HepG2 (cell line): ENCODE results near the gene ADAMTS16. TPM values are rescaled to one million over a fixed set of nuclear protein-coding genes. Genes with fewer than 3 reads are reported as not detected.

Experiments used
- ATAC-seq: fragments of 200-7000 bp; cut with Tn5 transposase; 3 replicates; pipeline ENCODE4 v1.9.1; 2020; ENCODE audit warnings: mild to moderate bottlenecking, moderate library complexity
- BruUV-seq: library from RNA; stranded (reverse); fragments of 400-500 nt; replicated peaks from 2 replicates; lab custom pipeline; 2021; lab: Mats Ljungman, UMichigan
- CTCF ChIA-PET: fragments of 300-600 bp; formaldehyde crosslinking; extraction: SDS; loops from one replicate; lab custom pipeline; 2021; ENCODE audit warnings: low total read pairs, inconsistent platforms, low intra/inter-chr PET ratio; lab: Yijun Ruan, JAX
- POLR2A ChIA-PET: fragments of 350-600 bp; sonication (Branson Sonifier 250); formaldehyde crosslinking; loops from one replicate; lab custom pipeline; 2020; ENCODE audit warnings: antibody characterized with exemption, inconsistent platforms; lab: Yijun Ruan, JAX
- DNase-seq: peaks from one replicate; pipeline ENCODE4 v3.0.0-alpha.2; 2015; ENCODE audit warnings: low spot score
- FAIRE-seq: peaks from 3 replicates; lab custom pipeline; 2011; peaks lifted over from hg19 to GRCh38; lab: Jason Lieb, UNC
- H2AFZ ChIP-seq: one replicate; pipeline ENCODE4 v1.6.1; 2011; ENCODE audit warnings: low read length, inconsistent platforms
- H3K27ac ChIP-seq: fragments of 300-600 bp; 3 replicates; pipeline ENCODE4 v1.8.0; 2011; ENCODE audit warnings: mixed run types, mild to moderate bottlenecking, mixed read lengths, low read length, inconsistent platforms; ENCODE audit not compliant: insufficient read depth; ENCODE audit errors: extremely low read length
- H3K27me3 ChIP-seq, 2 experiments: fragments of 200-600 bp in 1 of 2; 2 replicates in 1 of 2; 3 replicates in 1 of 2; pipeline versions ENCODE4 v1.6.0 to v1.8.0; 2011; ENCODE audit warnings: low read length in 2 of 2, mild to moderate bottlenecking in 2 of 2, moderate library complexity in 2 of 2, inconsistent platforms in 1 of 2; ENCODE audit not compliant: insufficient read depth in 2 of 2, control insufficient read depth in 1 of 2
- H3K36me3 ChIP-seq, 2 experiments: fragments of 200-600 bp in 1 of 2; replicated peaks in 1 of 2; 2 replicates in 1 of 2; 3 replicates in 1 of 2; pipeline versions ENCODE4 v1.5.1 to v1.8.0; 2011; ENCODE audit warnings: low read length in 2 of 2, inconsistent platforms in 1 of 2; ENCODE audit not compliant: insufficient read depth in 2 of 2, control insufficient read depth in 1 of 2
- H3K4me1 ChIP-seq: 2 replicates; pipeline ENCODE4 v1.5.1; 2012; ENCODE audit warnings: low read length, inconsistent platforms; ENCODE audit not compliant: insufficient read depth
- H3K4me2 ChIP-seq: 2 replicates; pipeline ENCODE4 v1.6.0; 2011; ENCODE audit warnings: low read depth, low read length, inconsistent platforms
- H3K4me3 ChIP-seq, 3 experiments: fragments of 200-600 bp in 1 of 3; sonication (generic), shearing (Covaris generic) in 1 of 3; replicated peaks in 1 of 3; 2 replicates each; pipeline ENCODE4 v1.5.1; 2011 to 2016; ENCODE audit warnings: low read length in 3 of 3, inconsistent platforms in 2 of 3, low read depth in 2 of 3, mild to moderate bottlenecking in 2 of 3, control low read depth in 1 of 3, mixed read lengths in 1 of 3; ENCODE audit not compliant: insufficient read depth in 1 of 3
- H3K79me2 ChIP-seq: one replicate; pipeline ENCODE4 v1.6.1; 2011; ENCODE audit warnings: low read length, inconsistent platforms; ENCODE audit not compliant: insufficient read depth
- H3K9ac ChIP-seq: 2 replicates; pipeline ENCODE4 v1.6.0; 2011; ENCODE audit warnings: mild to moderate bottlenecking, low read depth, low read length, inconsistent platforms; ENCODE audit not compliant: insufficient read depth
- H3K9me3 ChIP-seq: 2 replicates; pipeline ENCODE4 v1.5.1; 2012; ENCODE audit warnings: mild to moderate bottlenecking, low read length
- H4K20me1 ChIP-seq: 2 replicates; pipeline ENCODE4 v1.6.0; 2011; ENCODE audit warnings: inconsistent platforms, mild to moderate bottlenecking, low read length, moderate library complexity; ENCODE audit not compliant: insufficient read depth
- BRD4 ChIP-seq: sonication (generic); formaldehyde crosslinking; IDR thresholded peaks from 2 replicates; pipeline ENCODE4 v1.4.0; 2020; ENCODE audit warnings: missing genetic modification reagents
- DMAP1 ChIP-seq: IDR thresholded peaks from 2 replicates; pipeline ENCODE4 v1.6.1; 2016
- POLR2G ChIP-seq: fragments of 200-400 bp; formaldehyde crosslinking; IDR thresholded peaks from 2 replicates; pipeline ENCODE4 v1.6.1; 2018; ENCODE audit warnings: mild to moderate bottlenecking, low read depth, low read length, moderate library complexity
- SNAPC2 ChIP-seq: sonication (generic); formaldehyde crosslinking; IDR thresholded peaks from 2 replicates; pipeline ENCODE4 v1.8.1; 2022; ENCODE audit warnings: mild to moderate bottlenecking, missing genetic modification reagents
- SP5 ChIP-seq: IDR thresholded peaks from 2 replicates; pipeline ENCODE4 v1.6.1; 2016; ENCODE audit warnings: low read depth, borderline replicate concordance
- SRSF9 ChIP-seq: fragments of 200-400 bp; formaldehyde crosslinking; IDR thresholded peaks from 2 replicates; pipeline ENCODE4 v1.6.1; 2018; ENCODE audit warnings: borderline replicate concordance, mild to moderate bottlenecking, low read depth, low read length; ENCODE audit not compliant: insufficient read depth, poor library complexity, severe bottlenecking
- TBX2 ChIP-seq: sonication (generic); formaldehyde crosslinking; IDR thresholded peaks from 2 replicates; pipeline ENCODE4 v1.5.0; 2020; ENCODE audit warnings: missing genetic modification reagents, mild to moderate bottlenecking, borderline replicate concordance
- TOPORS ChIP-seq: sonication (generic); formaldehyde crosslinking; IDR thresholded peaks from 2 replicates; pipeline ENCODE4 v1.8.0; 2023; ENCODE audit warnings: mild to moderate bottlenecking, missing genetic modification reagents
- ZNF263 ChIP-seq: sonication (generic); formaldehyde crosslinking; IDR thresholded peaks from 2 replicates; pipeline ENCODE4 v1.4.0; 2020; ENCODE audit warnings: missing genetic modification reagents
- ZNF501 ChIP-seq: sonication (generic); formaldehyde crosslinking; IDR thresholded peaks from 2 replicates; pipeline ENCODE4 v1.5.1; 2020; ENCODE audit warnings: mild to moderate bottlenecking, moderate library complexity, missing genetic modification reagents
- ZNF737 ChIP-seq: sonication (generic); formaldehyde crosslinking; IDR thresholded peaks from 2 replicates; pipeline ENCODE4 v1.5.0; 2020; ENCODE audit warnings: missing genetic modification reagents, mild to moderate bottlenecking, borderline replicate concordance
- ZNF788 ChIP-seq: sonication (generic); formaldehyde crosslinking; IDR thresholded peaks from 2 replicates; pipeline ENCODE4 v1.5.0; 2020; ENCODE audit warnings: mild to moderate bottlenecking, missing genetic modification reagents, borderline replicate concordance
- ZNF816 ChIP-seq: sonication (generic); formaldehyde crosslinking; IDR thresholded peaks from 2 replicates; pipeline ENCODE4 v1.8.0; 2022; ENCODE audit warnings: missing genetic modification reagents, mild to moderate bottlenecking, borderline replicate concordance
- WGBS: methylation state at CpG from one replicate; pipeline ENCODE4 v1.1.6; 2017; ENCODE audit warnings: low lambda C conversion rate; 5-methylcytosine and 5-hydroxymethylcytosine counted together
- in situ Hi-C: cut with HindIII; loops from 2 replicates; pipeline ENCODE4 v1.10.0; 2017; ENCODE audit warnings: low pct_unique_long_range_greater_than_20kb; ENCODE audit not compliant: extremely low pct_ligation_motif_present
- intact Hi-C: fragments of 100-400 bp; cut with micrococcal nuclease; formaldehyde crosslinking; loops from one replicate; pipeline ENCODE4 v1.10.0; 2022; ENCODE audit not compliant: unreplicated experiment
- polyA plus RNA-seq, 8 experiments: library from polyadenylated mRNA; depleted of rRNA in 3 of 8; stranded (reverse) in 7 of 8; unstranded in 1 of 8; fragments of >200 nt; fragmentation: Illumina TruSeq in 4 of 8; extraction: Trizol in 4 of 8; gene quantifications; 2 replicates each; pipeline versions ENCODE4 v1.2.1 to v1.2.3, GENCODE V29; 2011 to 2016; ENCODE audit warnings: low read depth in 4 of 8, missing spikeins in 1 of 8, mixed read lengths in 1 of 8; ENCODE audit not compliant: insufficient read depth in 1 of 8
- total RNA-seq, 5 experiments: library from RNA; depleted of rRNA; stranded (reverse); fragments of >200 nt; fragmentation: Illumina TruSeq; extraction: Trizol; gene quantifications; 2 replicates each; pipeline ENCODE4 v1.2.3, GENCODE V29; 2016; ENCODE audit warnings: low read depth in 1 of 5

The ADAMTS16 gene
- total and polyA plus RNA-seq, 2 of the 13 experiments (the other 11 are each of a cell fraction or from before 2014, with no cell fraction given) = 0.02 to 0.03 TPM

DNA sequence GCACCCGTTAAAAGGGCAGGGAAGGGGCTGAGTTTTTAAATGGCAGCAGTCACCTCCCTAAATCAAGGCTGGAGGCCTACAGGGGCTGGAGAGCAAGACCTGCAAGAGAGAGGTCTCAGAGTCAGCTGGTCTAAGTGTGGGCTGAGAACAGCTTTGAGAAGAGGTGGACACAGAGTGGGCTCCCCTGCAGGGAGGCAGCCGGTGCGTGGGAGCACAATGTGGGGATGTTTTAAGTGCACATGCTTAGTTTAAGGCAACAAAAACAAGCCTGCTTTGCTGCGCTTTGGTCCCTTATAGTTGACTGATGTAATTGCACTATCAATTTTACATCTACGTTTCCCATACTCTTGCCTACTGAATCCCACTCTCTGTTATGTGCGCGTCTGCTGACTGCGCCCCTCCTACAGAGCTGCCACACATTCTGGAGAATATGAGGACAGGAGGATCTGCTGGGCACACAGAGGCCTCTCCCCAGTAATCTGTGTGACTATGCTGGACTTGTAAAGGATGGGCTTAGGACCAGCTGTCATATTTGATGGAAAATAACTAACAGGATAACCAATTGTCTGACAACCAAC lies 220.3 kb downstream of the ADAMTS16 start:
- Histone ChIP-seq H3K9ac (peak overlapping the region; percentile 62), H2AFZ (no peak overlapping the region), H3K4me1 (peaks cover 94% of the 10 kb centered on the region), H3K27ac (peak overlapping the region; percentile 89), H3K79me2 (no peaks in the 10 kb centered on the region), H3K36me3 (no peaks in the 10 kb centered on the region), H3K4me3 (no peak overlapping the region; a peak in 1 of 6 replicates), H3K4me2 (peak overlapping the region; percentile 72), H4K20me1 (no peaks in the 10 kb centered on the region), H3K27me3 (no peaks in the 10 kb centered on the region), H3K9me3 (no peaks in the 10 kb centered on the region)
- ChIA-PET CTCF (no interaction called here), POLR2A (interaction anchor here (1.1 to 3.8 kb wide), 3 partner anchors 10 to 48 kb away, joined by 3 to 43 read pairs (median 4); no protein-coding TSS in a partner anchor)
- TSS peak; percentile 86 for BruUV-seq
- intact Hi-C loops = loop anchor here (5.0 kb wide), 1 partner anchor 62 kb away; the partner anchor contains the start of gene ICE1
- TF ChIP-seq POLR2G (peak; percentile 23; the same call in 1 of the 2 replicates), TOPORS (CRISPR knock-in tag) (0 out of 2 replicates have a peak, but pooled peaks have one; percentile 5), ZNF501 (CRISPR knock-in tag) (peak; percentile 22; the same call in 1 of the 2 replicates), SRSF9 (no peak), ZNF263 (CRISPR knock-in tag) (0 out of 2 replicates have a peak, but pooled peaks have one; percentile 17), DMAP1 (CRISPR knock-in tag) (0 out of 2 replicates have a peak, but pooled peaks have one; percentile 4), ZNF737 (CRISPR knock-in tag) (no peak), ZNF788 (peak; percentile 48; the same call in 1 of the 2 replicates), SNAPC2 (CRISPR knock-in tag) (peak; percentile 76; the same call in 1 of the 2 replicates), BRD4 (CRISPR knock-in tag) (0 out of 2 replicates have a peak, but pooled peaks have one; percentile 26), TBX2 (CRISPR knock-in tag) (0 out of 2 replicates have a peak, but pooled peaks have one; percentile 7), SP5 (CRISPR knock-in tag) (no peak), ZNF816 (0 out of 2 replicates have a peak, but pooled peaks have one; percentile 7)
- peak; percentile 32 for ATAC-seq
- FAIRE-seq = no peak
- 90% methylated on average over 8 of the region's 8 CpGs for WGBS
- DNase-seq = no peak
- in situ Hi-C loops = no loop called here
